ENCODE results near the gene ST6GALNAC6. TPM values are rescaled to one million over a fixed set of nuclear protein-coding genes. Genes with fewer than 3 reads are reported as not detected.

Gene ST6GALNAC6
- total and polyA plus RNA-seq, 4 donors: 22.5 to 40.4 (median 32.3) TPM

DNA sequence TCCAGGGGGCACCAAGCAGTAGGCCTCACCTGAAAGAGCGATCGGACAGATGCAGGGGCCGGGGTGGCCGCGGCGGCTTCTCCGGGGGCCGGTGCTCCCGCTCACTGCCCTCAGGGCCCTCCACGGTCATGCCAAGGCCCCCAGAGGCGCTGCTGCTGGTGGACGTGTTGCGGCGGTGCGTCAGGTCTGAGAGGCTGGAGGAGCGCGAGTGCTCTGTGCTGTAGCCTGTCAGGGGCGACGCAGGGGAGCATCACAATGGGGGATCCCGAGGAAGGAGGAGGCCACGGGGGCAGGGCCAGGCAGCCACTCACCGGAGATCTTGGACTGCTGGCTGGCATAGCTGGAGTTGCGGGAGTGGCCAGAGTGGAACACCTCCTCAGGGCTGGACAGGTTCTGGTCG is 45.9 kb upstream of the ST6GALNAC6 start:
- no peak for DNase-seq (ENCODE audit: low spot score)
- no peak overlapping the region for H3K27ac ChIP-seq (ENCODE audit: low read depth in 1 of 2, low read length in 2 of 2)
- no peak overlapping the region for H3K9ac ChIP-seq (ENCODE audit: low read depth in 1 of 2, low read length in 2 of 2)
- H3K4me1 ChIP-seq (ENCODE audit: control insufficient read depth in 4 of 4, insufficient read depth in 4 of 4, low read length in 3 of 4): no peaks in the 10 kb centered on the region
- H3K27me3 ChIP-seq (ENCODE audit: control insufficient read depth in 4 of 4, insufficient read depth in 4 of 4, low read length in 3 of 4): no peaks in the 10 kb centered on the region
- H3K9me3 ChIP-seq (ENCODE audit: control insufficient read depth in 4 of 4, low read length in 3 of 4): no peaks in the 10 kb centered on the region
- no peak overlapping the region for H3K4me3 ChIP-seq (ENCODE audit: low read depth in 1 of 3, low read length in 3 of 3)
- TF ChIP-seq ZBTB33 (IDR thresholded peaks at IDR 0.05): no peak
- no peak for TF ChIP-seq FOXA2 (IDR thresholded peaks at IDR 0.05)
- no peak for TF ChIP-seq ATF3 (IDR thresholded peaks at IDR 0.05)
- no peak for TF ChIP-seq YY1 (IDR thresholded peaks at IDR 0.05)
- no peak for TF ChIP-seq GABPA (IDR thresholded peaks at IDR 0.05 in 1 of 2, conservative IDR thresholded peaks at IDR 0.05 in 1 of 2)
- TF ChIP-seq, protein P1, sequence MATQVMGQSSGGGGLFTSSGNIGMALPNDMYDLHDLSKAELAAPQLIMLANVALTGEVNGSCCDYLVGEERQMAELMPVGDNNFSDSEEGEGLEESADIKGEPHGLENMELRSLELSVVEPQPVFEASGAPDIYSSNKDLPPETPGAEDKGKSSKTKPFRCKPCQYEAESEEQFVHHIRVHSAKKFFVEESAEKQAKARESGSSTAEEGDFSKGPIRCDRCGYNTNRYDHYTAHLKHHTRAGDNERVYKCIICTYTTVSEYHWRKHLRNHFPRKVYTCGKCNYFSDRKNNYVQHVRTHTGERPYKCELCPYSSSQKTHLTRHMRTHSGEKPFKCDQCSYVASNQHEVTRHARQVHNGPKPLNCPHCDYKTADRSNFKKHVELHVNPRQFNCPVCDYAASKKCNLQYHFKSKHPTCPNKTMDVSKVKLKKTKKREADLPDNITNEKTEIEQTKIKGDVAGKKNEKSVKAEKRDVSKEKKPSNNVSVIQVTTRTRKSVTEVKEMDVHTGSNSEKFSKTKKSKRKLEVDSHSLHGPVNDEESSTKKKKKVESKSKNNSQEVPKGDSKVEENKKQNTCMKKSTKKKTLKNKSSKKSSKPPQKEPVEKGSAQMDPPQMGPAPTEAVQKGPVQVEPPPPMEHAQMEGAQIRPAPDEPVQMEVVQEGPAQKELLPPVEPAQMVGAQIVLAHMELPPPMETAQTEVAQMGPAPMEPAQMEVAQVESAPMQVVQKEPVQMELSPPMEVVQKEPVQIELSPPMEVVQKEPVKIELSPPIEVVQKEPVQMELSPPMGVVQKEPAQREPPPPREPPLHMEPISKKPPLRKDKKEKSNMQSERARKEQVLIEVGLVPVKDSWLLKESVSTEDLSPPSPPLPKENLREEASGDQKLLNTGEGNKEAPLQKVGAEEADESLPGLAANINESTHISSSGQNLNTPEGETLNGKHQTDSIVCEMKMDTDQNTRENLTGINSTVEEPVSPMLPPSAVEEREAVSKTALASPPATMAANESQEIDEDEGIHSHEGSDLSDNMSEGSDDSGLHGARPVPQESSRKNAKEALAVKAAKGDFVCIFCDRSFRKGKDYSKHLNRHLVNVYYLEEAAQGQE (IDR thresholded peaks at IDR 0.05): no peak
- no peak for TF ChIP-seq NR2F2 (IDR thresholded peaks at IDR 0.05)
- TF ChIP-seq EGR1 (IDR thresholded peaks at IDR 0.05; ENCODE audit: low read depth in 2 of 2): no peak
- no peak for TF ChIP-seq CTCF (IDR thresholded peaks at IDR 0.05; ENCODE audit: low read depth, low read length, missing input control)
- 93% methylated on average over 24 of the region's 24 CpGs for WGBS
- H3K36me3 ChIP-seq (ENCODE audit: control insufficient read depth in 4 of 4, insufficient read depth in 3 of 4, low read depth in 1 of 4, low read length in 3 of 4): peaks cover 10 to 45% (median 17%) of the 10 kb centered on the region in 4 donors

DNA sequence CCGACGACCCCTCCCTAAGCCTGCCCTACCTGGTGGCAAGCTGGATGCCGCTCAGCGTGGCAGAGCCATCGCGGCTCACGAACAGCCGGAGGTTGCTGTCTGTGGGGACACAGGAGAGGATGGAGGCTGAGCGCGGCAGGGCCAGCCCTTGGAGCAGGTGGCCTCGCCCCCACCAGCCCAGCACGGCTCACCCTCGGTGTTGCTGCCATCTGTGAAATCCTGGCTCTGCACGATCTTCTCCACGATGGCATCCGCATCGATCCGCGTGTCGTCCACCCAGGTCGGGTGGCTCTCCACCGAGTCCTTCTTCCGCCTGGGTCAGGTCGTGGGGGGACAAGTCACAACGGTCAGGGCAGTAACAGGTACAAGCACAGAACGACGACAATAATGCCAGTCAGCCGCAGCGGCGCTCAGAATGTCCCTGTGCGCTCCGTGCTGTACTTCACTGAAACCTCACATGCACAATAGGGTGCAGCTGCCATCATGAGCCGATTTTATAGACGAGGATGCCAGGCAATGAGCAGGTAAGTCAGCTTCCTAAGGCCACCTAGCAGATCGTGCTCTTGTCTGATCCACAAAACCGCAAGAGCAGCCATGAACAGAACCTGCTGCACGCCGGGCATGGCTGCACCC is 45.3 kb upstream of the ST6GALNAC6 start:
- DNase-seq (ENCODE audit: low spot score): no peak
- Histone ChIP-seq H3K4me1 (ENCODE audit: control insufficient read depth in 4 of 4, insufficient read depth in 4 of 4, low read length in 3 of 4) (no peaks in the 10 kb centered on the region), H3K9me3 (ENCODE audit: control insufficient read depth in 4 of 4, low read length in 3 of 4) (no peaks in the 10 kb centered on the region), H3K27ac (ENCODE audit: low read depth in 1 of 2, low read length in 2 of 2) (no peak overlapping the region), H3K36me3 (ENCODE audit: control insufficient read depth in 4 of 4, insufficient read depth in 3 of 4, low read depth in 1 of 4, low read length in 3 of 4) (peaks cover 12 to 45% (median 16%) of the 10 kb centered on the region in 4 donors), H3K4me3 (ENCODE audit: low read depth in 1 of 3, low read length in 3 of 3) (no peak overlapping the region), H3K27me3 (ENCODE audit: control insufficient read depth in 4 of 4, insufficient read depth in 4 of 4, low read length in 3 of 4) (no peaks in the 10 kb centered on the region), H3K9ac (ENCODE audit: low read depth in 1 of 2, low read length in 2 of 2) (no peak overlapping the region)
- 94% methylated on average over 38 of the region's 38 CpGs for WGBS
- TF ChIP-seq HNF4G (IDR thresholded peaks at IDR 0.05) (no peak), FOXA1 (IDR thresholded peaks at IDR 0.05) (no peak), RAD21 (IDR thresholded peaks at IDR 0.05) (no peak), FOXA2 (IDR thresholded peaks at IDR 0.05) (no peak), NR2F2 (IDR thresholded peaks at IDR 0.05) (no peak), EGR1 (IDR thresholded peaks at IDR 0.05; ENCODE audit: low read depth in 2 of 2) (no peak), CTCF (IDR thresholded peaks at IDR 0.05; ENCODE audit: low read depth, low read length, missing input control) (no peak), MAX (IDR thresholded peaks at IDR 0.05) (no peak), TAF1 (conservative IDR thresholded peaks at IDR 0.05) (no peak), ATF3 (IDR thresholded peaks at IDR 0.05) (no peak)
- TF ChIP-seq, protein P1 (IDR thresholded peaks at IDR 0.05): no peak
